Effector CD4-positive, alpha-beta T cell (primary cell): ENCODE data around the gene NHLRC4.

Experiments used
- DNase-seq: peaks from one replicate; pipeline ENCODE4 v3.0.0-alpha.2; 2020

Gene NHLRC4

DNA sequence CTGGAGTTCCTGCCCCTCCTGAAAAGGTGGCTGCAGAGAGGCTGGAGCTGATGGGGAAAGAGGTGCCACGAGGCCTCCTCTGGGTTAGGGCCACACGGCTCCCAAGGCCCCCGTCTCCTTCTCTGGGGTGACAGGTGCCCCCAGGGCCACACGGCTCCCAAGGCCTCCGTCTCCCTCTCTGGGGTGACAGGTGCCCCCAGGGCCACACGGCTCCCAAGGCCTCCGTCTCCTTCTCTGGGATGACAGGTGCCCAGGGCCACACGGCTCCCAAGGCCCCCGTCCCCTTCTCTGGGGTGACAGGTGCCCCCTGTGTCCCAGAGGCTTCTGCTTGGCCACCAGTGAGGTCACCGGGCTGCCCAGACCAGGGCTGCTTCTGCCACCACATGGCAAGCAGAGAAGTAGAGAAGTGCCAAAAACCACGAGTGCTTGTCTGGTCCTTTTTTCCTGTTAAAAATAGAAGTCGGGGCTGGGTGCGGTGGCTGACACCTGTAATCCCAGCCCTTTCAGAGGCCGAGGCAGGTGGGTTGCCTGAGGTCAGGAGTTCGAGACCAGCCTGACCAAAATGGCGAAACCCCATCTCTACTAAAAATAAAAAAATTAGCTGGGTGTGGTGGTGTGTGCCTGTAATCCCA is 35.2 kb upstream of the NHLRC4 start:
- no peak for DNase-seq

- DNase-seq = no peak
Observed at GRCh38 chr16:533391-534123, 33.2 kb upstream of the NHLRC4 start.

GRCh38 chr16:534135-534534 is 32.7 kb upstream of the NHLRC4 start:
- no peak for DNase-seq

- no peak for DNase-seq
Observed at GRCh38 chr16:534856-535445, 31.9 kb upstream of the NHLRC4 start.

GRCh38 chr16:535446-536405 is 31.1 kb upstream of the NHLRC4 start:
- DNase-seq = no peak

DNA sequence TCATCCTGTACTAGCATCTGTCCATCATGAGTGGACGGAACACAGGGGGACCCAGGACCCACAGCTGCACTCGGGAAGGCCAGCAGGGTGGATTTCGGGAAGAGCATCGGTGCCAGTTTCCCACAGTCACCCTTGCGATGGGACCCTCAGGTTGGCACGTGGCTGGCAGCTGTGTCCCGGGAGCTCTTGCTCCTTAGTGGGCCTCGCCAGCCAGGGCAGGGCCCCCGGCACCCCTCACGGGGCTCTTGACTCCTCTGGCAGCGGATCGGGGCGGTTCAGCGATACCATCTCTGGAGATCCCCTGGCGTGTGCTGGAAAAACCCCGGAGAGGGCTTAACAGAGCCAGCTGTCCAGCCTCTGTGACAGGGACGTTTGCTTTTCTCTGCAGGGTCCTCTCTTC is 30.1 kb upstream of the NHLRC4 start:
- no peak for DNase-seq

DNA sequence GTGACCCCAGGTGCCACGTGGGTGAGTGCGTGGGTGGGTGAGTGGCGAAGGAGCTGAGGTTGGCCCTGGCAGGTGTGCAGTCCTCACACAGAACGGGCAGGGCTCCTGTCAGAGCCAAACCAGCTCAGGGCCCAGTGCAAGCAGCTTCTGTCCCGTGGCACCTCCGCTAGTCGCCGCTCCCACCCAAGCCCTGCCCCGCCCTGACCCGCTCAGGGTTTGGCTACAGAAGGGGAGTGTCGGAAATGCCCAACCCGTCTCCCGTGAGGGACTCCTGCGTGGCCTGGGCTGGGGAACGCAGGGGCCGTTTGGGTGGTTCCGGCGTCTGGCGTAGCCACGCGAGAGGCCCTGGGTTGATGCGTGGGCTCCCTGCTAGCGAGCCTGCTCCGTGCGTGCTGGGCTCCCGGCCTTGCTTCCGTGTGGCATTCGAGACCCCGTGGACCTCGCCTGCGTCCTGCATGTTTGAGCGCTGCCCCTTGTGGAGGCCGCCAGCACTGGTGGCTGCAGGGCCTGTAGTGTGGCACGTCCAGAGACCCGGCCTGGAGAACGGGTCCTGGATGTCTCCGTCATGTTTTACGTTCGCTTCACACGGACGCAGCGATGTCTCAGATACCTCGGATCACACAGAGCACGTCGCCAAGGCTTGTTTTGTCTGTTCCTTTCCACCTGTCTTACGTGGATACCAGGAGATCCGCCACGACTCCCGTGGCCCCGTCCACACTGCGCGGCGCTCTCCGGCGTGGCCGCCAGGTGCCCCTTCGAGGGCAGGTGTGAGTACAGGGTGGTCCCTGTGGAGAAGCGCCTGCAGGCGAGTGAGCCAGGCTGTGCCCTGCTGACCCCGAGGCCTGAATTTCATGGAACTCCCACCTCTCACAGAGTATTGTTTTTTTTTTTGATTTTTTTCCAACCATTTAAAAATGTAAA is 29.1 kb upstream of the NHLRC4 start:
- no peak for DNase-seq

DNA sequence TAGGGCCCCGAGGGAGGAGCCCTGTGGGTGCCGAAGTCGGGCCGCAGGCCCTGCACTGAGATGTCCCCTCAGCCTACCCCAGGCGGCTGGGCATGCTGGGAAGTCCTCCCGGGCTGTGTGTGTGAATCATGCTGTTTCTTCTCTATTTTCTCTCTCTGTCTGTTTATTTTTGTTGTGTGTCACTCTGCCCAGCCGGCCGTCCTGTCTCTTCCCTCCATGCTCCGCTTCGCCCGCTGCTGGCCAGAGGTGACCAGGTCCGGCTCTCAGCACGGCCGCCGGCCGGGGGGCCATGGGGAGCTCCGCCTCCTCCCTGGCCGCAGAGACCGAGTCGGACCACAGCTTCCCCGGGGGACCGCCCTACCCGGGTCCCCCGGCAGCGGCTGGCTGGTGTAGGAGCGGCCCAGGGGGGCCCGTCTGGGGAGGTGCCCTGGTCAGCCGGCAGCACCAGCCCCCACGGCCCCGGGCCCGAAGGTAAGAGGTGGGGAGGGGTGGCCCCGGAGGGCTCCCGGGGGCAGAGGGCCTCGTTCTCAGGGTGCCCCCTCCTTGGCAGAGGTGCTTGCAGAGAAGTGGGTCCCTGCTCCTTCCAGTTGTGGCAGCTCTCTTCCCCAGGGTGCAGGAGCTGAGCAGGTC is 26.8 kb upstream of the NHLRC4 start:
- no peak for DNase-seq

GRCh38 chr16:540645-541340 is 26.0 kb upstream of the NHLRC4 start:
- DNase-seq = no peak

GRCh38 chr16:543301-544164 is 23.3 kb upstream of the NHLRC4 start:
- no peak for DNase-seq

- no peak for DNase-seq
Observed at GRCh38 chr16:544517-544916, 22.3 kb upstream of the NHLRC4 start.

DNA sequence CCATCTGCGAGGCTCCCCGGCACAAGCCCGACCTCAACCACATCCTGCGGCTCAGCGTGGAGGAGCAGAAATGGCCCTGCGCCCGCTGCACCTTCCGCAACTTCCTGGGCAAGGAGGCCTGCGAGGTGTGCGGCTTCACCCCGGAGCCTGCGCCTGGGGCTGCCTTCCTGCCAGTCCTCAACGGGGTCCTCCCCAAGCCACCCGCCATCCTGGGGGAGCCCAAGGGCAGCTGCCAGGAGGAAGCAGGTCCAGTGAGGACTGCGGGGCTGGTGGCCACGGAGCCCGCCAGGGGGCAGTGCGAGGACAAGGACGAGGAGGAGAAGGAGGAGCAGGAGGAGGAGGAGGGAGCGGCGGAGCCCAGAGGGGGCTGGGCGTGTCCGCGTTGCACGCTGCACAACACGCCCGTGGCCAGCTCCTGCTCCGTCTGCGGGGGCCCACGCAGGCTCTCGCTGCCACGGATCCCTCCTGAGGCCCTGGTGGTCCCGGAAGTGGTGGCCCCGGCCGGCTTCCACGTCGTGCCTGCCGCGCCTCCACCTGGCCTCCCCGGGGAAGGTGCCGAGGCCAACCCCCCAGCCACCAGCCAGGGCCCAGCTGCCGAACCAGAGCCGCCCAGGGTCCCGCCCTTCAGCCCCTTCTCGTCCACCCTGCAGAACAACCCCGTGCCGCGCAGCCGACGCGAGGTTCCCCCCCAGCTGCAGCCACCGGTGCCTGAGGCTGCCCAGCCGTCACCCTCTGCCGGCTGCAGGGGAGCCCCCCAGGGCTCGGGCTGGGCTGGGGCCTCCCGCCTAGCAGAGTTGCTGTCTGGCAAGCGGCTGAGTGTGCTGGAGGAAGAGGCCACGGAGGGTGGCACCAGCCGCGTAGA is 19.7 kb upstream of the NHLRC4 start:
- DNase-seq = peak; percentile 37

DNA sequence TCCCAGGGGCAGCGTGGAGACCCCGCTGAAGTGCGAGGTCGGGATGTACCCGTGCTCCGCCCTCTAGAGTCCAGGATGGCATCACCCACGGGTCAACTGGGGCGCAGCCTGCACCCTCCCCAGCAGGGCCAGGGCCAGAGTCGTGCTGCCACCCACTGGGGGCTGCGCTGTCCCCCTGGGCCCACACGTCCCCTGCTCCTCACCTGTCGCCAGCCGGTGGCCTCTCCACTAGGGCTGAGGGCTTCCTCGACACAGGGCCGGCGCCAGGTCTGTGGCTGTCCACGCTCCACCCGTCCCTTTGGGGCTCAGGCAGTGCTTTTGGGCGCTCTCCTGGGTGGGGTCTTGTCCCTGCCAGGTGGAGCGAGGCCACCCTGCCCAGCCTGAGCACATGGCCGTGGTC is 18.2 kb upstream of the NHLRC4 start:
- no peak for DNase-seq

DNA sequence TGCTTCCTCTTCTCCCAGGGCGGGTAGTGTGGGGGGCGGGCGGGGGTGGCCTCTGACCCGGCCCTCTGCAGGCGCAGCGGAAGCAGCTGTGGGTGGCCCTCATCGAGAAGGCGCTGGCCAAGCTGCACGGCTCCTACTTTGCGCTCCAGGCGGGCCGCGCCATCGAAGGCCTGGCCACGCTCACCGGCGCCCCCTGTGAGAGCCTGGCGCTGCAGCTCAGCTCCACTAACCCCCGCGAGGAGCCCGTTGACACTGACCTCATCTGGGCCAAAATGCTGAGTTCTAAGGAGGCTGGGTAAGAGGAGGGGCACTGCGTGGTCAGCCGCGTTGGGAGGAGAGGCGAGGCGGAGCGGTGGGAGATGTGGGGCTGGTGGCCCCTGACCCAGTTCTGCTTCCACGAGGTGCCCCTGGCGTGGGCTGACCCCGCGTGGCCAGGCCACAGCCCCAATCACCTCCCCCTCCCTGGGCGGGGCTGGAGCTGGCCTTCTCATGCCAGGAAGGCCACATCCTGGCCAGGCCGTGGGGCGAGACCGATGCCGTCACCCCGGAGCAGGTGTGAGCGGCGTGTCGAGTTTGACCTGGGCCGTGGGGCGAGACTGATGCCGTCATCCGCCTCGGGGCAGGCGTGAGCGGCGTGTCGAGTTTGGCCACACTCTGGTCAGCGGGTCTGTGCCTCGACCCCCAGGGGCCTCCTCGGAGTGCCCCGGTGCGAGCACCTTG is 17.1 kb upstream of the NHLRC4 start:
- DNase-seq = no peak

GRCh38 chr16:551210-551609 is 15.6 kb upstream of the NHLRC4 start:
- DNase-seq = no peak

DNA sequence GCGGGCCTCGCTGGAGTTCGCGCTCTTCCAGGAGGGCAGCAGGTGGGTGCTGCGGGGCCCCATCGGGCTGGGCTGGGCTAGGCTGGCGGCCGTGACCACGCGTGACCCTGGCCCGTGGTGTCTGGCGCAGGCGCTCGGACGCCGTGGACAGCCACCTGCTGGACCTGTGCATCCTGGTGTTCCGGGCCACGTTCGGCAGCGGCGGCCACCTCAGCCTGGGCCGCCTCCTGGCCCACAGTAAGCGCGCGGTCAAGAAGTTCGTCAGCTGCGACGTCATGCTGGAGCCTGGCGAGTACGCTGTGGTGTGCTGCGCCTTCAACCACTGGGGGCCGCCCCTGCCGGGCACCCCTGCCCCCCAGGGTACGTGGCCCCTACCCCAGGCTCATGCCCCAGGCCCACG is 14.6 kb upstream of the NHLRC4 start:
- DNase-seq = no peak

DNA sequence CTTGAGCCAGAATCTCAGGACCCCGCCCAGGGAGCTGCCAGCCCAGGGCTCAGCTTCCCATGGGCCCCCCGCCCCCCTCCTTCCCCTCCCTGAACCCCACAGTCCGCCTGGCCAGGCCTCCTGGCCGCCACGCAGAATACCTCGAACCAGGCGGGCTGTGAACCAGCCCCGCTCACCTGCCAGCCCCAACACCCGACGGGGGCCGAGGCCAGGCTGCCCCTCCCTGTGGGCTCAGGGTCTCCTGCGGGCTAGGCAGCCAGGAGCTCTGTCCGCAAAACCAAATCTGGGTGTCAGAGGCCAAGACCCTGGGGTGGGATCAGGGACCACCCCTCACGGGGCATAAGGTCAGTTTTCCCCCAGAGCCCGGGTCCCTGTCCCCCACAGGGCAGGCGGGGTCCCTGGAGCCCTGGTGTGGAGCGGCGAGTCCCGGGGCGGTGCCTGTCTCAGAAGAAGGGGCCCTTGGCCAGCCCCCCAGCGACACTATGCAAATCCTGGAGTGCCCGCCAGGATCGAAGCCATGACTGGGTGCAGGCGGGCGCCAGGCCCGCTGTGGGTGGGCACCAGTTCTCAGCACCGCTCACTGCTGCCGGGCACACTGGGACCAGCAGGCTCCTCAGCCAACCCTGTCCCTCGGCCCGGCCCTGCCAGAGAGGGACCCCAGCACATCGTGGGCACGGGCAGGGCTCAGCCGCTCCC is 13.1 kb upstream of the NHLRC4 start:
- DNase-seq = no peak

GRCh38 chr16:554297-554621 is 12.5 kb upstream of the NHLRC4 start:
- DNase-seq = no peak
